ENCODE data around the gene TCOF1.

DNA sequence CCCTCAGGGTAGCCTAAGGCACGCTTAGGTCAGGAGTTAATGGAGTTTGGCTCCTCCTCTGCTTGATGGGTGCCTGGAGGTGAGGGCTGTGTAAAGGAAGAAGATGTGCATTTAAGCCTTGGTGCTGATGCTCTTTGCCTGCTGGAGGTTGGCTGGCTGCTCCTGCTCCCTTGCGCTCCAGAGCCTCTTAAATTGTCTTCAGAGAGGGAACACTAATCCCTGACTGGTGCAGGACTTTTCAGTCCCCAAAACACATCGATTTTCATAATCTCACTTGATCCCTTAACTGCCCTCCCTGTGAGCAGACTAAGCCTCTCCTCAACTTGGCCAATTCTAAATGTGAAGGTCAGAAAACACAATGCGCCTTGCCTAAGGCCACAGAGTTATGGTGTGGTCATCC, 16.2 kb upstream of the TCOF1 start:
- TF ChIP-seq ESRRG (CRISPR knock-in tag; IDR thresholded peaks at IDR 0.05) (no peak), ZNF70 (CRISPR knock-in tag; IDR thresholded peaks at IDR 0.05) (no peak), ARNTL (CRISPR knock-in tag; IDR thresholded peaks at IDR 0.05; ENCODE audit: borderline replicate concordance, low read depth) (no peak), ZFP3 (CRISPR knock-in tag; IDR thresholded peaks at IDR 0.05) (no peak), SNAI2 (CRISPR knock-in tag; IDR thresholded peaks at IDR 0.05) (no peak), TCF4 (CRISPR knock-in tag; IDR thresholded peaks at IDR 0.05; ENCODE audit: borderline replicate concordance) (no peak)
- TF ChIP-seq, protein P1, sequence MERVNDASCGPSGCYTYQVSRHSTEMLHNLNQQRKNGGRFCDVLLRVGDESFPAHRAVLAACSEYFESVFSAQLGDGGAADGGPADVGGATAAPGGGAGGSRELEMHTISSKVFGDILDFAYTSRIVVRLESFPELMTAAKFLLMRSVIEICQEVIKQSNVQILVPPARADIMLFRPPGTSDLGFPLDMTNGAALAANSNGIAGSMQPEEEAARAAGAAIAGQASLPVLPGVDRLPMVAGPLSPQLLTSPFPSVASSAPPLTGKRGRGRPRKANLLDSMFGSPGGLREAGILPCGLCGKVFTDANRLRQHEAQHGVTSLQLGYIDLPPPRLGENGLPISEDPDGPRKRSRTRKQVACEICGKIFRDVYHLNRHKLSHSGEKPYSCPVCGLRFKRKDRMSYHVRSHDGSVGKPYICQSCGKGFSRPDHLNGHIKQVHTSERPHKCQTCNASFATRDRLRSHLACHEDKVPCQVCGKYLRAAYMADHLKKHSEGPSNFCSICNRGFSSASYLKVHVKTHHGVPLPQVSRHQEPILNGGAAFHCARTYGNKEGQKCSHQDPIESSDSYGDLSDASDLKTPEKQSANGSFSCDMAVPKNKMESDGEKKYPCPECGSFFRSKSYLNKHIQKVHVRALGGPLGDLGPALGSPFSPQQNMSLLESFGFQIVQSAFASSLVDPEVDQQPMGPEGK (CRISPR knock-in tag; IDR thresholded peaks at IDR 0.05; ENCODE audit: borderline replicate concordance), result no peak
- TF ChIP-seq, protein P2, sequence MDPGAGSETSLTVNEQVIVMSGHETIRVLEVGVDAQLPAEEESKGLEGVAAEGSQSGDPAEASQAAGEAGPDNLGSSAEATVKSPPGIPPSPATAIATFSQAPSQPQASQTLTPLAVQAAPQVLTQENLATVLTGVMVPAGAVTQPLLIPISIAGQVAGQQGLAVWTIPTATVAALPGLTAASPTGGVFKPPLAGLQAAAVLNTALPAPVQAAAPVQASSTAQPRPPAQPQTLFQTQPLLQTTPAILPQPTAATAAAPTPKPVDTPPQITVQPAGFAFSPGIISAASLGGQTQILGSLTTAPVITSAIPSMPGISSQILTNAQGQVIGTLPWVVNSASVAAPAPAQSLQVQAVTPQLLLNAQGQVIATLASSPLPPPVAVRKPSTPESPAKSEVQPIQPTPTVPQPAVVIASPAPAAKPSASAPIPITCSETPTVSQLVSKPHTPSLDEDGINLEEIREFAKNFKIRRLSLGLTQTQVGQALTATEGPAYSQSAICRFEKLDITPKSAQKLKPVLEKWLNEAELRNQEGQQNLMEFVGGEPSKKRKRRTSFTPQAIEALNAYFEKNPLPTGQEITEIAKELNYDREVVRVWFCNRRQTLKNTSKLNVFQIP (CRISPR knock-in tag; IDR thresholded peaks at IDR 0.05; ENCODE audit: borderline replicate concordance, low read depth), result no peak
- TF ChIP-seq, protein P3, sequence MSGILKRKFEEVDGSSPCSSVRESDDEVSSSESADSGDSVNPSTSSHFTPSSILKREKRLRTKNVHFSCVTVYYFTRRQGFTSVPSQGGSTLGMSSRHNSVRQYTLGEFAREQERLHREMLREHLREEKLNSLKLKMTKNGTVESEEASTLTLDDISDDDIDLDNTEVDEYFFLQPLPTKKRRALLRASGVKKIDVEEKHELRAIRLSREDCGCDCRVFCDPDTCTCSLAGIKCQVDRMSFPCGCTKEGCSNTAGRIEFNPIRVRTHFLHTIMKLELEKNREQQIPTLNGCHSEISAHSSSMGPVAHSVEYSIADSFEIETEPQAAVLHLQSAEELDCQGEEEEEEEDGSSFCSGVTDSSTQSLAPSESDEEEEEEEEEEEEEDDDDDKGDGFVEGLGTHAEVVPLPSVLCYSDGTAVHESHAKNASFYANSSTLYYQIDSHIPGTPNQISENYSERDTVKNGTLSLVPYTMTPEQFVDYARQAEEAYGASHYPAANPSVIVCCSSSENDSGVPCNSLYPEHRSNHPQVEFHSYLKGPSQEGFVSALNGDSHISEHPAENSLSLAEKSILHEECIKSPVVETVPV (CRISPR knock-in tag; IDR thresholded peaks at IDR 0.05), result no peak
